Bronchial epithelial cell (primary cell): ENCODE results near the gene PRKCSH. TPM values are rescaled to one million over a fixed set of nuclear protein-coding genes. Genes with fewer than 3 reads are reported as not detected.

ENCODE experiments used
- DNase-seq: peaks from one replicate; pipeline ENCODE4 v3.0.0-alpha.2; 2010; ENCODE audit warnings: low read depth
- FAIRE-seq: peaks from 2 replicates; lab custom pipeline; 2011; peaks lifted over from hg19 to GRCh38; lab: Jason Lieb, UNC
- H3K27me3 ChIP-seq: 2 replicates; pipeline ENCODE4 v1.5.1; 2011; ENCODE audit warnings: low read length; ENCODE audit not compliant: control insufficient read depth, insufficient read depth
- H3K36me3 ChIP-seq: 2 replicates; pipeline ENCODE4 v1.5.1; 2011; ENCODE audit warnings: low read length; ENCODE audit not compliant: control insufficient read depth, insufficient read depth
- H3K4me3 ChIP-seq: 2 replicates; pipeline ENCODE4 v1.5.1; 2011; ENCODE audit warnings: mild to moderate bottlenecking, low read depth, low read length, control low read depth
- total RNA-seq: library from RNA; depleted of rRNA; stranded (reverse); fragments of >200 nt; gene quantifications from 2 replicates; pipeline ENCODE4 v1.2.1, GENCODE V29; 2014
- TF ChIP-seq, protein P1 (sequence below): IDR thresholded peaks from 2 replicates; pipeline ENCODE4 v1.5.1; 2011; ENCODE audit warnings: mild to moderate bottlenecking, moderate library complexity, low read length, control low read depth, inconsistent platforms; ENCODE audit not compliant: insufficient read depth, severe bottlenecking

PRKCSH gene
- total RNA-seq, 1 donor from 2014 or later, result 67.9 TPM

DNA sequence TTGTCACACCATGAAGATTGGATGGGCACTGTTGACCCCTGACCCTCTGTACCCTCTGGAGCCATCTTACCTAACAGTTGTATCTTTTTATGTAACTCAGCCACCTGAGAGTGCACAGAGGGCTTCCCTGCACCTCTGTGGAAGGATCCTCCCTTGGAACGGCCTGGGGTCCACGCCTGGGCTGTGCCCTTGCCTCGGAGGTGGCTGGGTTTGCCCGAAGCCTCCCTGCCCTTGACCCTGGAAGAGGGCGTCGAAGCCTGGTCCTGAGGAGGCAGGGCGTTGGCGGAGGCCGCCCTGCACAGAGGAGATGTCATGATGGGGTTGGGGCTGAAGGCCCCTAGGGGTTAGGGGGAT is 755 bp upstream of the PRKCSH start:
- TF ChIP-seq, protein P1, sequence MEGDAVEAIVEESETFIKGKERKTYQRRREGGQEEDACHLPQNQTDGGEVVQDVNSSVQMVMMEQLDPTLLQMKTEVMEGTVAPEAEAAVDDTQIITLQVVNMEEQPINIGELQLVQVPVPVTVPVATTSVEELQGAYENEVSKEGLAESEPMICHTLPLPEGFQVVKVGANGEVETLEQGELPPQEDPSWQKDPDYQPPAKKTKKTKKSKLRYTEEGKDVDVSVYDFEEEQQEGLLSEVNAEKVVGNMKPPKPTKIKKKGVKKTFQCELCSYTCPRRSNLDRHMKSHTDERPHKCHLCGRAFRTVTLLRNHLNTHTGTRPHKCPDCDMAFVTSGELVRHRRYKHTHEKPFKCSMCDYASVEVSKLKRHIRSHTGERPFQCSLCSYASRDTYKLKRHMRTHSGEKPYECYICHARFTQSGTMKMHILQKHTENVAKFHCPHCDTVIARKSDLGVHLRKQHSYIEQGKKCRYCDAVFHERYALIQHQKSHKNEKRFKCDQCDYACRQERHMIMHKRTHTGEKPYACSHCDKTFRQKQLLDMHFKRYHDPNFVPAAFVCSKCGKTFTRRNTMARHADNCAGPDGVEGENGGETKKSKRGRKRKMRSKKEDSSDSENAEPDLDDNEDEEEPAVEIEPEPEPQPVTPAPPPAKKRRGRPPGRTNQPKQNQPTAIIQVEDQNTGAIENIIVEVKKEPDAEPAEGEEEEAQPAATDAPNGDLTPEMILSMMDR, result no peak
- DNase-seq (no peak), FAIRE-seq (no peak)
- Histone ChIP-seq H3K27me3 (no peaks in the 10 kb centered on the region), H3K36me3 (peaks cover 14% of the 10 kb centered on the region), H3K4me3 (peak overlapping the region; percentile 90)

DNA sequence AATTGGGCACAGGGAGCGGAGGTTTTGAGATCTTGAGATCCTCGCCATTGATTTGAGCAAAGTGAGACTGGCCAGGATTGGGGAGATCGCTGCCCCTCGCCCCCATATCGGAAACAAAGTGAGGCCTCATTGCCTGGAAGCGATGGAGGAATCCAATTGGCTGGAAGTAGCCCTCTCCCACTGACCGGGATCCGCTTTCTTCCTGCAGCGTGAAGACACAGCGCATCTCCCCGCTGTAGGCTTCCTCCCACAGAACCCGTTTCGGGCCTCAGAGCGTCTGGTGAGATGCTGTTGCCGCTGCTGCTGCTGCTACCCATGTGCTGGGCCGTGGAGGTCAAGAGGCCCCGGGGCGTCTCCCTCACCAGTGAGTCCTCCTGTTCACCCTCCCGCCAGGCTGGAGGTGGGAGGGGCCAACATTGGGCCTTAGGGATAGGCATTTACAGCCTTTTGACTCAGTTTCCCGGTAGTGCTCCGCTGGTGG is 438 bp downstream of the PRKCSH start:
- peak; percentile 13 for DNase-seq
- TF ChIP-seq, protein P1, result no peak
- no peak for FAIRE-seq

DNA sequence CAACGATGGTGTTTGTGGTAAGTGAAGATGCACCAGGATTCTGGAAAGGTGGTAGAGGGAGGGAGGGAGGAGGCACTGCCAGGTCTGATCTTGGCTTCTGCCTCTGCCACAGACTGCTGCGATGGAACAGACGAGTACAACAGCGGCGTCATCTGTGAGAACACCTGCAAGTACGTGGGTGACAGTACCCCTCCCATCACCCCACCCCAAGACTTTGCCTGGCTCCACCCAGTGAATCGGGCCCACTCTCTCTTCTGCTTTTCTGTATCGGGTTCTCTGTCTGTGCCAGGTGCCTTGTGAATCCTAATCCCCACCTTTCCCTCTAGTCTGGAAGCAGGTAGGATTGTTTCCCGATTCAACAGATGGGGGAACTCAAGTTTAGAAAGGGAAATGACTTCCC is 2.5 kb downstream of the PRKCSH start:
- TF ChIP-seq, protein P1, result no peak
- Histone ChIP-seq H3K27me3 (no peaks in the 10 kb centered on the region), H3K4me3 (no peak overlapping the region), H3K36me3 (peaks cover 27% of the 10 kb centered on the region)
- FAIRE-seq (no peak), DNase-seq (no peak)

More for the DNA sequence above, 438 bp downstream of the PRKCSH start:
- H3K4me3 ChIP-seq, result peak overlapping the region; percentile 90
- no peaks in the 10 kb centered on the region for H3K27me3 ChIP-seq
- peaks cover 16% of the 10 kb centered on the region for H3K36me3 ChIP-seq

DNA sequence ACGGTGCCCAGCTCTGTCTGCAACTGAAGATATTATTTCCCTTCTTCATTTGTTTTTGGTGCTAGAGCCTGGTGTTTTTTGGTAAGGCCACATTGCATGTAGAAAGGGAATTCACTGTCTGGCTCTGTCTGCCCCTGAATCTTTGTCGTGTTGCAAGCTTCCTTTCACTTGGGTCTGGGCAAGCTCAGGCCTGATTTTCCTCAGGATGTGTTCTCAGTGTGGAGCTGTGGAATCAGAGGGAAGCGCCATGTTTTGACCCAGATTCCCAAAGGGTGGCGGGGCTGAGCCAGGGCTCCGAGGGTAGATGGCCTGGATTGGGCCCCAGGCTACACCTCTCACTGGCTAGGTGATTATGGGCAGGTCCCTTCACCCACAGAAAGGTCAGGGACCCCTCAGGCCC is 8.6 kb downstream of the PRKCSH start:
- H3K36me3 ChIP-seq, result peaks cover 37% of the 10 kb centered on the region
- TF ChIP-seq, protein P1, result no peak
- FAIRE-seq (no peak), DNase-seq (peak; percentile 66)
- H3K4me3 ChIP-seq, result no peak overlapping the region
- H3K27me3 ChIP-seq, result no peaks in the 10 kb centered on the region

DNA sequence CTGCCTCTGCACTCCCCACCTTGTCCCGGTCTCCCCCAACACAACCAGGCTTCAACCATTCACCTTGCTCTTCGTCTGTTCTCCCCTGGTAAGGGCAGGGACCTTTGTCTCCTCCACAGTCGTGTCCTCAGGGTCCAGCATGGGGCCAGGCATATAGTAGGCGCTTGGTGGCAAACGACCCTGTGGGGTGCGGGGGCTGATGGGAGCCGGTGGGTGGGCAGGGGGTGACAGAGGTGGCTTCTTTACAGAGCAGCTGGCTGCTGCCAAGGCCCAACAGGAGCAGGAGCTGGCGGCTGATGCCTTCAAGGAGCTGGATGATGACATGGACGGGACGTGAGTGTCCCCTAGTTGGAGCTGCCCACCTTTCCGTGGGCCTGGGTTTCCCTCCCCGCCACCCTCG is 9.7 kb downstream of the PRKCSH start:
- peaks cover 39% of the 10 kb centered on the region for H3K36me3 ChIP-seq
- FAIRE-seq, result no peak

More for the DNA sequence above, 9.7 kb downstream of the PRKCSH start:
- no peaks in the 10 kb centered on the region for H3K27me3 ChIP-seq
- no peak overlapping the region for H3K4me3 ChIP-seq
- DNase-seq, result no peak
- TF ChIP-seq, protein P1, result no peak
